ENCODE measurements around the gene SLC39A11. TPM values are rescaled to one million over a fixed set of nuclear protein-coding genes. Genes with fewer than 3 reads are reported as not detected.
"Not testable (repeated sequence)": the region's sequence is repeated elsewhere in the genome, so short reads cannot be mapped to it uniquely, and the experiment has no call there.

The SLC39A11 gene
- polyA plus RNA-seq, 1 of the 3 experiments (the other 2 are of a cell fraction): 23.5 TPM

GRCh38 chr17:72782437-72782836 is 310.1 kb downstream of the SLC39A11 start:
- CTCF ChIA-PET: interaction anchor here (2.4 to 2.9 kb wide), 2 partner anchors 11 to 57 kb away, joined by 7 read pairs; no protein-coding TSS in a partner anchor

GRCh38 chr17:72778169-72779151 is 314.0 kb downstream of the SLC39A11 start:
- Histone ChIP-seq H3K9ac (no peak overlapping the region), H3K4me3 (ENCODE audit: low read depth in 2 of 2, low read length in 1 of 2) (no peak overlapping the region), H3K9me3 (no peaks in the 10 kb centered on the region), H2AFZ (ENCODE audit: low read depth) (no peak overlapping the region), H3K36me3 (replicated peaks in 1 of 2; ENCODE audit: control insufficient read depth in 1 of 2, insufficient read depth in 2 of 2, low read length in 1 of 2) (no peaks in the 10 kb centered on the region), H3K79me2 (ENCODE audit: insufficient read depth) (no peaks in the 10 kb centered on the region), H3K9me2 (no peaks in the 10 kb centered on the region), H3K27ac (ENCODE audit: low read depth in 2 of 2, low read length in 1 of 2) (peak overlapping the region; percentile 15 to 73; a peak in 2 of 4 replicates), H3K4me2 (no peak overlapping the region), H3F3A (replicated peaks; ENCODE audit: insufficient read depth) (no peaks in the 10 kb centered on the region), H4K20me1 (ENCODE audit: insufficient read depth) (no peaks in the 10 kb centered on the region), H3K4me1 (ENCODE audit: control insufficient read depth in 1 of 2, insufficient read depth in 2 of 2, low read depth in 1 of 2, low read length in 1 of 2) (peaks cover 3 to 19% of the 10 kb centered on the region in 2 experiments; a peak in 1 of 4 replicates), H3K27me3 (ENCODE audit: insufficient read depth) (no peaks in the 10 kb centered on the region)
- POLR2A ChIA-PET: interaction anchor here (1.0 kb wide), 1 partner anchor 172 kb away, joined by 4 read pairs; no protein-coding TSS in a partner anchor
- 56% methylated on average over 14 of the region's 14 CpGs for WGBS (ENCODE audit: low lambda C conversion rate)
- TF ChIP-seq NFIC (IDR thresholded peaks at IDR 0.05; ENCODE audit: borderline replicate concordance): no peak
- no peak for TF ChIP-seq GABPA (IDR thresholded peaks at IDR 0.05; ENCODE audit: low read depth)
- peak; percentile 47 for TF ChIP-seq TCF12 (IDR thresholded peaks at IDR 0.05)
- peak; percentile 63 for TF ChIP-seq CHD2 (IDR thresholded peaks at IDR 0.05; ENCODE audit: low read length, partially characterized antibody)
- peak in 1 of 2 experiments; percentile 74; a peak in 2 of 4 replicates for TF ChIP-seq EP300 (IDR thresholded peaks at IDR 0.05; ENCODE audit: borderline replicate concordance in 1 of 2, low read depth in 1 of 2, low read length in 1 of 2)
- TF ChIP-seq RCOR1 (IDR thresholded peaks at IDR 0.05; ENCODE audit: low read length): peak; percentile 52; the same call in 1 of the 2 replicates
- peak; percentile 14; the same call in 1 of the 2 replicates for TF ChIP-seq PBX3 (IDR thresholded peaks at IDR 0.05)
- no peak for TF ChIP-seq ELF1 (IDR thresholded peaks at IDR 0.05)
- TF ChIP-seq GATA2 (CRISPR knock-in tag; IDR thresholded peaks at IDR 0.05): peak; percentile 79
- peak; percentile 56; the same call in 1 of the 2 replicates for TF ChIP-seq FOXJ3 (CRISPR knock-in tag; IDR thresholded peaks at IDR 0.05)
- peak; percentile 29; the same call in 1 of the 2 replicates for TF ChIP-seq RAD21 (IDR thresholded peaks at IDR 0.05; ENCODE audit: low read length)
- TF ChIP-seq YY1 (IDR thresholded peaks at IDR 0.05; ENCODE audit: low read depth): no peak
- TF ChIP-seq MXI1 (IDR thresholded peaks at IDR 0.05; ENCODE audit: low read depth, low read length): peak; percentile 46; the same call in 1 of the 2 replicates
- 0 out of 2 replicates have a peak, but pooled peaks have one; percentile 8 for TF ChIP-seq JUND (IDR thresholded peaks at IDR 0.05)
- CTCF ChIA-PET: interaction anchor here (0.8 to 2.6 kb wide), 6 partner anchors 9 to 378 kb away, joined by 3 to 11 read pairs (median 4); no protein-coding TSS in a partner anchor
- peak; percentile 75 for DNase-seq

More at GRCh38 chr17:72782437-72782836, 310.1 kb downstream of the SLC39A11 start:
- H3K4me3 ChIP-seq (ENCODE audit: low read depth in 2 of 2, low read length in 1 of 2); DNase-seq; H2AFZ ChIP-seq (ENCODE audit: low read depth); H3K9me3 ChIP-seq; H3K36me3 ChIP-seq (replicated peaks in 1 of 2; ENCODE audit: control insufficient read depth in 1 of 2, insufficient read depth in 2 of 2, low read length in 1 of 2); H3K27ac ChIP-seq (ENCODE audit: low read depth in 2 of 2, low read length in 1 of 2); H3K4me2 ChIP-seq; H3K27me3 ChIP-seq (ENCODE audit: insufficient read depth); H4K20me1 ChIP-seq (ENCODE audit: insufficient read depth); H3K79me2 ChIP-seq (ENCODE audit: insufficient read depth); H3K9me2 ChIP-seq; POLR2A ChIA-PET; H3K9ac ChIP-seq; H3F3A ChIP-seq (replicated peaks; ENCODE audit: insufficient read depth): not testable (repeated sequence)
- H3K4me1 ChIP-seq (ENCODE audit: control insufficient read depth in 1 of 2, insufficient read depth in 2 of 2, low read depth in 1 of 2, low read length in 1 of 2): peaks cover 3 to 15% of the 10 kb centered on the region in 2 experiments; a peak in 1 of 4 replicates
- WGBS (ENCODE audit: low lambda C conversion rate): 94% methylated on average over 5 of the region's 5 CpGs
